Measurements from ENCODE around the gene SOX9. TPM values are rescaled to one million over a fixed set of nuclear protein-coding genes. Genes with fewer than 3 reads are reported as not detected.

The SOX9 gene
- total and polyA plus RNA-seq, 2 of the 8 experiments (the other 6 are each of a cell fraction or from before 2014, with no cell fraction given): 1.9 to 4.9 TPM

- CTCF ChIA-PET (ENCODE audit: partially characterized antibody): interaction anchor here (1.2 to 2.3 kb wide), 3 partner anchors 9 to 23 kb away, joined by 3 to 6 read pairs (median 4); no protein-coding TSS in a partner anchor
- Histone ChIP-seq H3K4me1 (replicated peaks in 1 of 4; ENCODE audit: control insufficient read depth in 3 of 4, insufficient read depth in 4 of 4, low read length in 3 of 4) (no peaks in the 10 kb centered on the region), H3K18ac (ENCODE audit: extremely low read depth, low read length) (no peak overlapping the region), H3K56ac (replicated peaks; ENCODE audit: insufficient read length, low read depth, low read length) (no peak overlapping the region), H2BK12ac (ENCODE audit: low read depth, low read length) (no peak overlapping the region), H4K91ac (replicated peaks; ENCODE audit: insufficient read length, low read length) (peak overlapping the region; percentile 26), H3K23ac (ENCODE audit: insufficient read length) (no peak overlapping the region), H2BK5ac (ENCODE audit: low read depth, low read length) (no peak overlapping the region), H2AFZ (ENCODE audit: low read length) (no peak overlapping the region), H3K4me2 (ENCODE audit: insufficient read depth in 1 of 2, low read depth in 2 of 2, low read length in 2 of 2) (no peak overlapping the region), H2BK120ac (replicated peaks; ENCODE audit: low read depth, low read length) (no peak overlapping the region), H3K4ac (replicated peaks; ENCODE audit: insufficient read length, low read depth, low read length) (no peak overlapping the region), H3K27ac (ENCODE audit: low read depth, low read length) (no peak overlapping the region), H3K36me3 (ENCODE audit: control insufficient read depth in 2 of 4, insufficient read depth in 4 of 4, low read length in 3 of 4) (no peaks in the 10 kb centered on the region), H3K27me3 (replicated peaks in 1 of 4; ENCODE audit: control insufficient read depth in 3 of 4, extremely low read depth in 1 of 4, insufficient read depth in 3 of 4, low read length in 3 of 4) (no peaks in the 10 kb centered on the region; a peak in 1 of 7 replicates), H2BK15ac (ENCODE audit: low read length) (no peak overlapping the region), H4K20me1 (replicated peaks in 1 of 2; ENCODE audit: control insufficient read depth in 1 of 2, insufficient read depth in 2 of 2, low read length in 2 of 2) (no peaks in the 10 kb centered on the region), H3K79me1 (ENCODE audit: low read depth, low read length) (no peaks in the 10 kb centered on the region), H3K9me3 (ENCODE audit: insufficient read depth in 2 of 2, low read depth in 1 of 2, low read length in 1 of 2) (no peaks in the 10 kb centered on the region), H3K79me2 (ENCODE audit: control insufficient read depth in 1 of 2, insufficient read depth in 2 of 2, low read length in 2 of 2) (no peaks in the 10 kb centered on the region), H2AK5ac (ENCODE audit: low read depth, low read length) (no peak overlapping the region), H3K9ac (replicated peaks in 1 of 4; ENCODE audit: extremely low read depth in 1 of 4, low read depth in 3 of 4, low read length in 3 of 4) (no peak overlapping the region), H3K23me2 (ENCODE audit: low read depth, low read length) (no peaks in the 10 kb centered on the region), H4K5ac (ENCODE audit: insufficient read length, low read depth, low read length) (no peak overlapping the region), H3K4me3 (ENCODE audit: extremely low read depth in 1 of 4, insufficient read depth in 2 of 4, low read depth in 3 of 4, low read length in 4 of 4) (no peak overlapping the region), H3K14ac (ENCODE audit: insufficient read length) (no peak overlapping the region), H2BK20ac (ENCODE audit: low read length) (no peak overlapping the region), H4K8ac (ENCODE audit: extremely low read depth, insufficient read depth, low read length) (no peak overlapping the region)
- FAIRE-seq (no peak), DNase-seq (ENCODE audit: low read depth in 1 of 2, low spot score in 2 of 2) (no peak)
- TF ChIP-seq NANOG (IDR thresholded peaks at IDR 0.05; ENCODE audit: insufficient read depth, low read depth, low read length, poor library complexity, severe bottlenecking) (no peak), SP4 (IDR thresholded peaks at IDR 0.05; ENCODE audit: low read length) (no peak), ATF3 (IDR thresholded peaks at IDR 0.05; ENCODE audit: insufficient read depth, low read depth, low read length) (no peak), SIX5 (IDR thresholded peaks at IDR 0.05; ENCODE audit: low read depth, low read length) (no peak), CHD2 (IDR thresholded peaks at IDR 0.05; ENCODE audit: low read length) (no peak), PHF8 (conservative IDR thresholded peaks at IDR 0.05; ENCODE audit: low read depth, low read length) (no peak), ATF2 (IDR thresholded peaks at IDR 0.05; ENCODE audit: low read length) (no peak), YY1 (IDR thresholded peaks at IDR 0.05; ENCODE audit: low read depth, low read length) (no peak), CREB1 (IDR thresholded peaks at IDR 0.05) (no peak), BRCA1 (IDR thresholded peaks at IDR 0.05; ENCODE audit: low read depth, low read length) (no peak), RFX5 (IDR thresholded peaks at IDR 0.05; ENCODE audit: borderline replicate concordance, low read depth, low read length) (no peak), RAD21 (IDR thresholded peaks at IDR 0.05 in 1 of 2, conservative IDR thresholded peaks at IDR 0.05 in 1 of 2; ENCODE audit: low read depth in 2 of 2, low read length in 2 of 2) (no peak)
- POLR2A ChIA-PET (ENCODE audit: partially characterized antibody): no interaction called here
- WGBS, 2 experiments (ENCODE audit: extremely low coverage in 1 of 2, insufficient coverage in 1 of 2, insufficient read length in 1 of 2, insufficient replicate concordance in 2 of 2, low coverage in 1 of 2, low lambda C conversion rate in 2 of 2, missing lambda C conversion rate in 1 of 2): 91% methylated on average over 4 of the region's 4 CpGs; no CpG with 5 or more reads in 1 of the 2 experiments
Observed at GRCh38 chr17:72095316-72095715, 25.5 kb upstream of the SOX9 start.
